ENCODE data around the gene GCLM.
"Not testable (repeated sequence)": the region's sequence is repeated elsewhere in the genome, so short reads cannot be mapped to it uniquely, and the experiment has no call there.

GCLM gene

GRCh38 chr1:93909146-93910050 is at the start of gene GCLM:
Gene GCLM (minus strand): TSS chr1:93909430. CDS start chr1:93909163, 267 bp downstream.
- peak; percentile 99 for DNase-seq

GRCh38 chr1:93958726-93959100 is 49.5 kb upstream of the GCLM start:
- DNase-seq, result no peak

GRCh38 chr1:93958032-93958725 is 48.9 kb upstream of the GCLM start:
- DNase-seq, result no peak

GRCh38 chr1:93955765-93956164 is 46.5 kb upstream of the GCLM start:
- no peak for DNase-seq

- DNase-seq, result not testable (repeated sequence)
Observed at GRCh38 chr1:93947002-93947686, 37.9 kb upstream of the GCLM start.

GRCh38 chr1:93938461-93939145 is 29.4 kb upstream of the GCLM start:
- DNase-seq, result peak; percentile 26

- no peak for DNase-seq
Observed at GRCh38 chr1:93937997-93938396, 28.8 kb upstream of the GCLM start.

- DNase-seq, result no peak
Observed at GRCh38 chr1:93925206-93925605, 16.0 kb upstream of the GCLM start.

- no peak for DNase-seq
Observed at GRCh38 chr1:93919780-93920179, 10.6 kb upstream of the GCLM start.

GRCh38 chr1:93917302-93917701 is 8.1 kb upstream of the GCLM start:
- DNase-seq, result no peak

GRCh38 chr1:93910880-93911279 is 1.6 kb upstream of the GCLM start:
- not testable (repeated sequence) for DNase-seq

GRCh38 chr1:93910305-93910704 is 1.1 kb upstream of the GCLM start:
- DNase-seq, result no peak

GRCh38 chr1:93908394-93909145 is 660 bp downstream of the GCLM start:
- peak; percentile 85 for DNase-seq

- DNase-seq, result peak; percentile 57
Observed at GRCh38 chr1:93907718-93908117, 1.5 kb downstream of the GCLM start.

- no peak for DNase-seq
Observed at GRCh38 chr1:93906480-93906879, 2.8 kb downstream of the GCLM start.

- no peak for DNase-seq
Observed at GRCh38 chr1:93905734-93906133, 3.5 kb downstream of the GCLM start.

- no peak for DNase-seq
Observed at GRCh38 chr1:93905051-93905450, 4.2 kb downstream of the GCLM start.

- DNase-seq, result no peak
Observed at GRCh38 chr1:93904228-93904627, 5.0 kb downstream of the GCLM start.

- no peak for DNase-seq
Observed at GRCh38 chr1:93900723-93901504, 8.3 kb downstream of the GCLM start.

- DNase-seq, result no peak
Observed at GRCh38 chr1:93899543-93900207, 9.6 kb downstream of the GCLM start.

GRCh38 chr1:93888900-93889299 is 20.3 kb downstream of the GCLM start:
- no peak for DNase-seq

Measured in DMS53 (cell line).